Skeletal muscle tissue (tissue), 4 donors: ENCODE measurements around the gene IFNA4. TPM values are rescaled to one million over a fixed set of nuclear protein-coding genes. Genes with fewer than 3 reads are reported as not detected.
"Not testable (repeated sequence)": the region's sequence is repeated elsewhere in the genome, so short reads cannot be mapped to it uniquely, and the experiment has no call there.

Experiments used
- H3K27ac ChIP-seq: one replicate; pipeline ENCODE4 v1.7.0; 2013; ENCODE audit warnings: mild to moderate bottlenecking, low read depth, low read length, inconsistent platforms
- H3K27me3 ChIP-seq, 3 donors: one replicate each; pipeline ENCODE4 v1.7.0; 2013; ENCODE audit warnings: low read length in 3 of 3; ENCODE audit not compliant: control insufficient read depth in 3 of 3, insufficient read depth in 3 of 3
- H3K36me3 ChIP-seq, 3 donors: one replicate each; pipeline ENCODE4 v1.7.0; 2013; ENCODE audit warnings: low read length in 3 of 3; ENCODE audit not compliant: control insufficient read depth in 3 of 3, insufficient read depth in 3 of 3
- H3K4me1 ChIP-seq, 3 donors: one replicate each; pipeline ENCODE4 v1.7.0; 2013; ENCODE audit warnings: low read length in 3 of 3, mild to moderate bottlenecking in 3 of 3; ENCODE audit not compliant: control insufficient read depth in 3 of 3, insufficient read depth in 3 of 3
- H3K4me3 ChIP-seq, 3 donors: one replicate each; pipeline ENCODE4 v1.7.0; 2013; ENCODE audit warnings: low read length in 3 of 3
- H3K9ac ChIP-seq, 3 donors: one replicate each; pipeline ENCODE4 v1.7.0; 2013; ENCODE audit warnings: low read length in 3 of 3, mild to moderate bottlenecking in 3 of 3, moderate library complexity in 2 of 3, low read depth in 1 of 3
- H3K9me3 ChIP-seq, 3 donors: one replicate each; pipeline ENCODE4 v1.7.0; 2013; ENCODE audit warnings: low read length in 3 of 3; ENCODE audit not compliant: control insufficient read depth in 3 of 3
- total RNA-seq: library from RNA; depleted of rRNA; stranded (reverse); fragments of >200 nt; gene quantifications from one replicate; pipeline ENCODE4 v1.2.3, GENCODE V29; 2014
- donor health status: Osteomylitis.

IFNA4 gene
- not detected for total RNA-seq

GRCh38 chr9:21187487-21187886 lies at the start of gene IFNA4:
IFNA4 (minus strand) TSS chr9:21187587; CDS start chr9:21187531, 56 bp downstream.
- H3K9ac ChIP-seq, H3K9me3 ChIP-seq, H3K27ac ChIP-seq, H3K4me1 ChIP-seq, H3K36me3 ChIP-seq, H3K27me3 ChIP-seq, H3K4me3 ChIP-seq: not testable (repeated sequence)

GRCh38 chr9:21236360-21236714 lies 49.0 kb upstream of the IFNA4 start:
- not testable (repeated sequence) for H3K36me3 ChIP-seq, H3K4me1 ChIP-seq, H3K9ac ChIP-seq, H3K27me3 ChIP-seq, H3K9me3 ChIP-seq, H3K27ac ChIP-seq, H3K4me3 ChIP-seq

GRCh38 chr9:21235468-21236359 lies 48.3 kb upstream of the IFNA4 start:
- not testable (repeated sequence) for H3K27me3 ChIP-seq, H3K36me3 ChIP-seq, H3K4me1 ChIP-seq, H3K4me3 ChIP-seq, H3K27ac ChIP-seq, H3K9me3 ChIP-seq, H3K9ac ChIP-seq

- Histone ChIP-seq H3K36me3 (no peaks in the 10 kb centered on the region), H3K27me3 (no peaks in the 10 kb centered on the region), H3K4me1 (no peaks in the 10 kb centered on the region), H3K4me3 (no peak overlapping the region), H3K9me3 (no peaks in the 10 kb centered on the region), H3K9ac (no peak overlapping the region), H3K27ac (no peak overlapping the region)
These were observed 46.8 kb upstream of the IFNA4 start for GRCh38 chr9:21234153-21234687.

GRCh38 chr9:21233258-21233657 lies 45.9 kb upstream of the IFNA4 start:
- H3K9ac ChIP-seq = no peak overlapping the region
- H3K27ac ChIP-seq = no peak overlapping the region
- H3K4me3 ChIP-seq = no peak overlapping the region
- no peaks in the 10 kb centered on the region for H3K4me1 ChIP-seq
- H3K36me3 ChIP-seq = no peaks in the 10 kb centered on the region
- no peaks in the 10 kb centered on the region for H3K9me3 ChIP-seq
- no peaks in the 10 kb centered on the region for H3K27me3 ChIP-seq

- Histone ChIP-seq H3K27ac (no peak within 1 kb of the TSS), H3K9me3 (no peaks in the 10 kb centered on the region), H3K27me3 (no peaks in the 10 kb centered on the region), H3K4me3 (no peak within 1 kb of the TSS), H3K9ac (no peak within 1 kb of the TSS), H3K4me1 (no peaks in the 10 kb centered on the region), H3K36me3 (no peaks in the 10 kb centered on the region)
These were observed 40.7 kb upstream of the IFNA4 start, which contains the start of gene IFNA17 for GRCh38 chr9:21228122-21228521. IFNA17 (minus strand) TSS chr9:21228222; CDS start chr9:21228173, 49 bp downstream.

- not testable (repeated sequence) for H3K4me3 ChIP-seq, H3K4me1 ChIP-seq, H3K27ac ChIP-seq, H3K27me3 ChIP-seq, H3K9ac ChIP-seq, H3K9me3 ChIP-seq, H3K36me3 ChIP-seq
These were observed 29.8 kb upstream of the IFNA4 start, which contains the start of gene IFNA16 for GRCh38 chr9:21217211-21217610. IFNA16 (minus strand) TSS chr9:21217311; CDS start chr9:21217305, 6 bp downstream.

- not testable (repeated sequence) for H3K9me3 ChIP-seq, H3K27ac ChIP-seq, H3K27me3 ChIP-seq, H3K4me1 ChIP-seq, H3K36me3 ChIP-seq, H3K4me3 ChIP-seq, H3K9ac ChIP-seq
These were observed 26.3 kb upstream of the IFNA4 start for GRCh38 chr9:21213411-21214326.

GRCh38 chr9:21212160-21212559 lies 24.8 kb upstream of the IFNA4 start:
- H3K27me3 ChIP-seq, H3K4me1 ChIP-seq, H3K27ac ChIP-seq, H3K4me3 ChIP-seq, H3K9ac ChIP-seq, H3K36me3 ChIP-seq, H3K9me3 ChIP-seq: not testable (repeated sequence)

GRCh38 chr9:21210782-21211181 lies 23.4 kb upstream of the IFNA4 start:
- not testable (repeated sequence) for H3K4me3 ChIP-seq, H3K9me3 ChIP-seq, H3K27me3 ChIP-seq, H3K4me1 ChIP-seq, H3K36me3 ChIP-seq, H3K27ac ChIP-seq, H3K9ac ChIP-seq
